ENCODE data around the gene HSF4.

DNA sequence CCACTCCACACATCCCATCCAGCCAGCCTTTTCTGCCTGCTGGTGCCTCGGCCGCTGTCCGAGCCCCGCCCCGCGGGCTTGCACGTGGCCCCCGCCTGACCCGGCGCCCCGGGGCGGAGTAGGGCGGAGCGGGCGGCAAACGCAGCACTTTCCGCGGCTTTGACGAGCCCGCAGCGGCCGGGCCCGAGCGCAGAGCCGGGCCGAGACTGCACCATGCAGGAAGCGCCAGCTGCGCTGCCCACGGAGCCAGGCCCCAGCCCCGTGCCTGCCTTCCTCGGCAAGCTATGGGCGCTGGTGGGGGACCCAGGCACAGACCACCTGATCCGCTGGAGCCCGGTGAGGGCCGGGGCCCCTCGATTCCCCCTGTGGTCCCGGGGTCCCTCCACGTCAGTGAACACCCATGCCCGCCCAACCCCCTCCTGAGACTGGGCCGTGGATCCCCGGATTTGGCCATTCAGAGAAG is at the start of gene HSF4:
- no peak for TF ChIP-seq EZH2 (IDR thresholded peaks at IDR 0.05; ENCODE audit: borderline replicate concordance, low read depth, low read length, severe bottlenecking)
- no peak for TF ChIP-seq POLR2AphosphoS5 (IDR thresholded peaks at IDR 0.05; ENCODE audit: insufficient read depth, low read depth, low read length)
- TF ChIP-seq, protein P1, sequence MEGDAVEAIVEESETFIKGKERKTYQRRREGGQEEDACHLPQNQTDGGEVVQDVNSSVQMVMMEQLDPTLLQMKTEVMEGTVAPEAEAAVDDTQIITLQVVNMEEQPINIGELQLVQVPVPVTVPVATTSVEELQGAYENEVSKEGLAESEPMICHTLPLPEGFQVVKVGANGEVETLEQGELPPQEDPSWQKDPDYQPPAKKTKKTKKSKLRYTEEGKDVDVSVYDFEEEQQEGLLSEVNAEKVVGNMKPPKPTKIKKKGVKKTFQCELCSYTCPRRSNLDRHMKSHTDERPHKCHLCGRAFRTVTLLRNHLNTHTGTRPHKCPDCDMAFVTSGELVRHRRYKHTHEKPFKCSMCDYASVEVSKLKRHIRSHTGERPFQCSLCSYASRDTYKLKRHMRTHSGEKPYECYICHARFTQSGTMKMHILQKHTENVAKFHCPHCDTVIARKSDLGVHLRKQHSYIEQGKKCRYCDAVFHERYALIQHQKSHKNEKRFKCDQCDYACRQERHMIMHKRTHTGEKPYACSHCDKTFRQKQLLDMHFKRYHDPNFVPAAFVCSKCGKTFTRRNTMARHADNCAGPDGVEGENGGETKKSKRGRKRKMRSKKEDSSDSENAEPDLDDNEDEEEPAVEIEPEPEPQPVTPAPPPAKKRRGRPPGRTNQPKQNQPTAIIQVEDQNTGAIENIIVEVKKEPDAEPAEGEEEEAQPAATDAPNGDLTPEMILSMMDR (IDR thresholded peaks at IDR 0.05; ENCODE audit: extremely low read depth in 1 of 2, insufficient read depth in 1 of 2, low read depth in 1 of 2, low read length in 2 of 2), result no peak
- TF ChIP-seq POLR2A (IDR thresholded peaks at IDR 0.05; ENCODE audit: low read depth, low read length), result no peak
- TF ChIP-seq, protein P2, sequence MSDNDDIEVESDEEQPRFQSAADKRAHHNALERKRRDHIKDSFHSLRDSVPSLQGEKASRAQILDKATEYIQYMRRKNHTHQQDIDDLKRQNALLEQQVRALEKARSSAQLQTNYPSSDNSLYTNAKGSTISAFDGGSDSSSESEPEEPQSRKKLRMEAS (IDR thresholded peaks at IDR 0.05; ENCODE audit: insufficient read depth, insufficient read length), result no peak
- no peak for TF ChIP-seq GATA2 (IDR thresholded peaks at IDR 0.05; ENCODE audit: insufficient read depth, insufficient read length, low read depth, low read length)

All from endothelial cell of umbilical vein (primary cell).